DMS79 (cell line): ENCODE measurements around the gene DIP2C.
A peak's percentile ranks its signal among the peaks of the same experiment; 100 is the strongest.

Source experiments
- DNase-seq: peaks from one replicate; lab custom pipeline; 2025; lab: John Stamatoyannopoulos, UW

DIP2C gene

GRCh38 chr10:391847-392704 is 297.4 kb downstream of the DIP2C start:
- no peak for DNase-seq

GRCh38 chr10:391305-391704 is 298.2 kb downstream of the DIP2C start:
- DNase-seq, result peak; percentile 49

GRCh38 chr10:390449-391100 is 298.9 kb downstream of the DIP2C start:
- no peak for DNase-seq

GRCh38 chr10:389836-390448 is 299.5 kb downstream of the DIP2C start:
- no peak for DNase-seq

GRCh38 chr10:389261-389790 is 300.1 kb downstream of the DIP2C start:
- no peak for DNase-seq

- DNase-seq, result no peak
Observed at GRCh38 chr10:388661-389045, 300.8 kb downstream of the DIP2C start.

- DNase-seq, result no peak
Observed at GRCh38 chr10:387909-388660, 301.4 kb downstream of the DIP2C start.

GRCh38 chr10:387593-387891 is 301.9 kb downstream of the DIP2C start:
- DNase-seq, result no peak

- DNase-seq, result no peak
Observed at GRCh38 chr10:386771-387592, 302.5 kb downstream of the DIP2C start.

GRCh38 chr10:385571-386300 is 303.7 kb downstream of the DIP2C start:
- no peak for DNase-seq

GRCh38 chr10:384538-385305 is 304.7 kb downstream of the DIP2C start:
- no peak for DNase-seq

GRCh38 chr10:383519-383918 is 305.9 kb downstream of the DIP2C start:
- no peak for DNase-seq

- DNase-seq, result no peak
Observed at GRCh38 chr10:381805-382204, 307.7 kb downstream of the DIP2C start.

GRCh38 chr10:381346-381745 is 308.1 kb downstream of the DIP2C start:
- DNase-seq, result no peak

- DNase-seq, result no peak
Observed at GRCh38 chr10:380313-380940, 309.0 kb downstream of the DIP2C start.

- DNase-seq, result no peak
Observed at GRCh38 chr10:378930-379704, 310.4 kb downstream of the DIP2C start.

- no peak for DNase-seq
Observed at GRCh38 chr10:378230-378929, 311.1 kb downstream of the DIP2C start.

GRCh38 chr10:377228-377627 is 312.2 kb downstream of the DIP2C start:
- no peak for DNase-seq
